Panc1 (cell line): ENCODE data around the gene CFAP126. TPM values are rescaled to one million over a fixed set of nuclear protein-coding genes. Genes with fewer than 3 reads are reported as not detected.

Experiments used
- ATAC-seq: fragments of 200-7000 bp; cut with Tn5 transposase; 2 replicates; pipeline ENCODE4 v1.9.1; 2020; ENCODE audit warnings: mild to moderate bottlenecking, moderate library complexity
- BruUV-seq: library from RNA; stranded (reverse); fragments of 400-500 nt; replicated peaks from 2 replicates; lab custom pipeline; 2021; lab: Mats Ljungman, UMichigan
- CTCF ChIA-PET: fragments of 300-600 bp; sonication (Branson Sonifier 250); formaldehyde crosslinking; loops from one replicate; lab custom pipeline; 2022; ENCODE audit warnings: antibody characterized with exemption; lab: Charles Lee
- POLR2A ChIA-PET: fragments of 300-600 bp; sonication (Branson Sonifier 250); formaldehyde crosslinking; loops from one replicate; lab custom pipeline; 2022; ENCODE audit warnings: antibody characterized with exemption; lab: Charles Lee
- DNase-seq: peaks from one replicate; pipeline ENCODE4 v3.0.0-alpha.2; 2010; ENCODE audit warnings: low read depth, low spot score
- H3K27ac ChIP-seq: 2 replicates; pipeline ENCODE4 v1.5.1; 2011; ENCODE audit warnings: mild to moderate bottlenecking, low read length, inconsistent platforms
- H3K27me3 ChIP-seq: fragments of 200-500 bp; sonication (Bioruptor generic); 2 replicates; pipeline ENCODE4 v1.6.0; 2014; ENCODE audit warnings: low read length, inconsistent platforms; ENCODE audit not compliant: control insufficient read depth, insufficient read depth
- H3K36me3 ChIP-seq: fragments of 200-500 bp; sonication (Bioruptor generic); 2 replicates; pipeline ENCODE4 v1.5.1; 2014; ENCODE audit warnings: inconsistent platforms, mild to moderate bottlenecking, low read length, moderate library complexity; ENCODE audit not compliant: control insufficient read depth, insufficient read depth
- H3K4me1 ChIP-seq: 2 replicates; pipeline ENCODE4 v1.5.1; 2011; ENCODE audit warnings: inconsistent platforms, mild to moderate bottlenecking, low read length, moderate library complexity; ENCODE audit not compliant: control insufficient read depth, insufficient read depth
- H3K4me3 ChIP-seq, 2 experiments: 2 replicates each; pipeline ENCODE4 v1.5.1; 2011 to 2012; ENCODE audit warnings: low read depth in 2 of 2, low read length in 2 of 2, mild to moderate bottlenecking in 2 of 2, inconsistent platforms in 1 of 2, moderate library complexity in 1 of 2
- H3K9me3 ChIP-seq: fragments of 200-500 bp; sonication (Bioruptor generic); 2 replicates; pipeline ENCODE4 v1.5.1; 2014; ENCODE audit warnings: low read depth, mild to moderate bottlenecking, inconsistent platforms, low read length, moderate library complexity; ENCODE audit not compliant: control insufficient read depth, insufficient read depth
- POLR2AphosphoS5 ChIP-seq: IDR thresholded peaks from 2 replicates; pipeline ENCODE4 v1.6.1; 2012; ENCODE audit warnings: mild to moderate bottlenecking, low read depth, low read length, moderate library complexity
- REST ChIP-seq, 2 experiments: IDR thresholded peaks; 2 replicates each; pipeline ENCODE4 v1.6.1; 2011 to 2012; ENCODE audit warnings: low read depth in 2 of 2, control low read depth in 1 of 2, low read length in 1 of 2, mild to moderate bottlenecking in 1 of 2, moderate library complexity in 1 of 2; ENCODE audit not compliant: insufficient read depth in 1 of 2
- SIN3A ChIP-seq: IDR thresholded peaks from 2 replicates; pipeline ENCODE4 v1.6.1; 2012; ENCODE audit warnings: low read depth, mild to moderate bottlenecking, low read length, moderate library complexity, borderline replicate concordance; ENCODE audit not compliant: insufficient read depth
- TCF7L2 ChIP-seq: IDR thresholded peaks from 2 replicates; pipeline ENCODE4 v1.6.1; 2011; ENCODE audit warnings: mild to moderate bottlenecking, low read depth, low read length, inconsistent platforms
- in situ Hi-C: cut with HindIII; loops from 2 replicates; pipeline ENCODE4 v1.10.0; 2016; ENCODE audit warnings: low sequenced_read_pairs, low pct_unique_long_range_greater_than_20kb
- intact Hi-C: fragments of 100-400 bp; cut with micrococcal nuclease; formaldehyde crosslinking; loops from one replicate; pipeline ENCODE4 v1.10.0; 2022; ENCODE audit not compliant: unreplicated experiment
- total RNA-seq: library from RNA; stranded (reverse); gene quantifications from one replicate; pipeline ENCODE4 v1.2.1, GENCODE V29; 2021; ENCODE audit not compliant: unreplicated experiment
- TF ChIP-seq, protein P1 (sequence below): fragments of 450-650 bp; IDR thresholded peaks from 2 replicates; pipeline ENCODE4 v1.5.1; 2017; ENCODE audit warnings: mild to moderate bottlenecking

Gene CFAP126
- total RNA-seq, 1 experiment from 2014 or later = not detected

- TF ChIP-seq REST (IDR thresholded peaks at IDR 0.05; ENCODE audit: insufficient read depth in 1 of 2, low read depth in 2 of 2, low read length in 1 of 2) (no peak), TCF7L2 (no peak), POLR2AphosphoS5 (no peak), SIN3A (no peak)
- TF ChIP-seq, protein P1, sequence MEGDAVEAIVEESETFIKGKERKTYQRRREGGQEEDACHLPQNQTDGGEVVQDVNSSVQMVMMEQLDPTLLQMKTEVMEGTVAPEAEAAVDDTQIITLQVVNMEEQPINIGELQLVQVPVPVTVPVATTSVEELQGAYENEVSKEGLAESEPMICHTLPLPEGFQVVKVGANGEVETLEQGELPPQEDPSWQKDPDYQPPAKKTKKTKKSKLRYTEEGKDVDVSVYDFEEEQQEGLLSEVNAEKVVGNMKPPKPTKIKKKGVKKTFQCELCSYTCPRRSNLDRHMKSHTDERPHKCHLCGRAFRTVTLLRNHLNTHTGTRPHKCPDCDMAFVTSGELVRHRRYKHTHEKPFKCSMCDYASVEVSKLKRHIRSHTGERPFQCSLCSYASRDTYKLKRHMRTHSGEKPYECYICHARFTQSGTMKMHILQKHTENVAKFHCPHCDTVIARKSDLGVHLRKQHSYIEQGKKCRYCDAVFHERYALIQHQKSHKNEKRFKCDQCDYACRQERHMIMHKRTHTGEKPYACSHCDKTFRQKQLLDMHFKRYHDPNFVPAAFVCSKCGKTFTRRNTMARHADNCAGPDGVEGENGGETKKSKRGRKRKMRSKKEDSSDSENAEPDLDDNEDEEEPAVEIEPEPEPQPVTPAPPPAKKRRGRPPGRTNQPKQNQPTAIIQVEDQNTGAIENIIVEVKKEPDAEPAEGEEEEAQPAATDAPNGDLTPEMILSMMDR = no peak
- ChIA-PET CTCF (interaction anchor here (0.6 kb wide), 2 partner anchors 102 to 139 kb away, joined by 4 to 8 read pairs; no protein-coding TSS in a partner anchor), POLR2A (interaction anchor here (0.5 kb wide), 1 partner anchor 157 kb away, joined by 3 read pairs; no protein-coding TSS in a partner anchor)
- BruUV-seq = no TSS peak
- no peak for DNase-seq
- peaks cover 11% of the 10 kb centered on the region for H3K4me1 ChIP-seq
- no peak for ATAC-seq
- H3K27me3 ChIP-seq = no peaks in the 10 kb centered on the region
- H3K36me3 ChIP-seq = no peaks in the 10 kb centered on the region
- no peak overlapping the region for H3K27ac ChIP-seq
- in situ Hi-C loops (loop anchor here (25.0 kb wide), 1 partner anchor 166 kb away; the partner anchor contains the start of genes APOA2, FCER1G and NDUFS2), intact Hi-C loops (no loop called here)
- H3K4me3 ChIP-seq = no peak overlapping the region
- no peaks in the 10 kb centered on the region for H3K9me3 ChIP-seq
These were observed 10.3 kb upstream of the CFAP126 start for GRCh38 chr1:161378014-161378413.

- no TSS peak for BruUV-seq
- in situ Hi-C loops = no loop called here
These were observed 6.7 kb upstream of the CFAP126 start for GRCh38 chr1:161374373-161374772.

More at GRCh38 chr1:161374373-161374772, 6.7 kb upstream of the CFAP126 start:
- intact Hi-C loops = loop anchor here (5.0 kb wide), 2 partner anchors 147 to 182 kb away; partner anchors contain the start of gene TOMM40L
- Histone ChIP-seq H3K27me3 (no peaks in the 10 kb centered on the region), H3K9me3 (no peaks in the 10 kb centered on the region), H3K36me3 (no peaks in the 10 kb centered on the region), H3K4me3 (no peak overlapping the region), H3K4me1 (no peaks in the 10 kb centered on the region), H3K27ac (no peak overlapping the region)
- TF ChIP-seq, protein P1 = peak; percentile 70; the same call in 1 of the 2 replicates
- TF ChIP-seq TCF7L2 = no peak
- DNase-seq (no peak), ATAC-seq (peak; percentile 82)
- CTCF ChIA-PET = interaction anchor here (0.5 to 1.5 kb wide), 9 partner anchors 43 to 208 kb away, joined by 3 to 30 read pairs (median 3); partner anchors contain the start of genes PPOX and TOMM40L
- POLR2A ChIA-PET = interaction anchor here (0.6 kb wide), 2 partner anchors 11 to 168 kb away, joined by 4 to 10 read pairs; no protein-coding TSS in a partner anchor
